Measurements from ENCODE around the gene CRYBA4.
A peak's percentile ranks its signal among the peaks of the same experiment; 100 is the strongest.
"Not testable (repeated sequence)": the region's sequence is repeated elsewhere in the genome, so short reads cannot be mapped to it uniquely, and the experiment has no call there.

The CRYBA4 gene

DNA sequence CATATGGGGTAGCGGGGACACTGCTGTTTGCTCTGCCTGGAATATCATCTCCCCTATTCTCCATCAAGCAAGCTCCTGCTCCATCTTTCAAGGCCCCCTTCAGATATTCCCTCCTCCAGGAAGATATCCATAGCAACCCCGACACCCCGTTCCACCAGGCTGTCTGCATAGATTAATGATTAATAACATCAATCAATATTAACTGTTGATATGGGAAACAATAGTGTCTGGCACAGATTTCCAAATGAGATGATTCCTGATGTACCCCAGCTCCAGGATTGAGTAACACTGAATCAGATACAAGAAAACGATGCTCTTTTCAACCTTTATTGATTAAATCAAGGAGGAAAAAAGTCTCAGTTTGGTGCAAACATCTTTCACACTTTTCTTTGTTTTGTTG, 24.3 kb upstream of the CRYBA4 start:
- no peak for DNase-seq

DNA sequence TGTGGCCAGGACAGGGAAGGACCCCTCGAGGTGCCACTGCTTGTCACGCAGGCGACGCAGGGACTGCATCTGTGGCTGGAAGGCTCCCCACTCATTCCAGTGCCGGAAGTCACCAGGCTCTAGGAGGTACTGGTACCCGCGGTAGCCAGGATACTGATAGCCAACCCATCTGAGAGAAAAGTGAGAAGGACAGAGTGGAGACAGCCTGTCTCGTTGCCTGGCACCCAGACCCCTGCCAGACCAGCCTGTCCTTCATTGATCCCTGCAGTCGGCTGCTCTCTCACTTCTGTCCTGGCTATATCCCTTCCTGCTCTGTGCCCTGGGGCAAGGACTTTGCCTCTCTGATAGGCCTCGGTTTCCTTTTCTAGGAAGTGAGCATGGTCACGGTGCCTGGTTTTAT, 22.3 kb upstream of the CRYBA4 start:
- DNase-seq = no peak

DNA sequence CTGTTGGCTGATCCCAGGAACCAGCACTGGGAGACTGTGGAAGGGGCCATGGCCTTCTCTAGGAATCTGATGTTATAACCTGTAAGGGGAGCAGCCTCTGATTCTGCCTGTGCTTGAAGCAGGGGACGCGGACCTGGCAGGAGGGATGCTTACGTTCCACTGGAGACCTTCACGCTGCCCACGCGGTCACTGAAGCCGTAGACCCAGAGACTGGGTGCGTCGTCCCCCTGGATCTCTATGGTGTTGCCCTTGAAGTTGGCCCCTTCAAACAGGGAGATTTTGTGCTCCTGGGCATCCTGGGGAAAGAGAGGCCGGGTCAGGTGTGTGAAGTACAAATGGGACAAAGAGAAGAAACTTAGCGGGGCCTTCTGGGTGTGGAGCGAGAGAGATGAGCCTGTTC, 20.0 kb upstream of the CRYBA4 start:
- no peak for DNase-seq

DNA sequence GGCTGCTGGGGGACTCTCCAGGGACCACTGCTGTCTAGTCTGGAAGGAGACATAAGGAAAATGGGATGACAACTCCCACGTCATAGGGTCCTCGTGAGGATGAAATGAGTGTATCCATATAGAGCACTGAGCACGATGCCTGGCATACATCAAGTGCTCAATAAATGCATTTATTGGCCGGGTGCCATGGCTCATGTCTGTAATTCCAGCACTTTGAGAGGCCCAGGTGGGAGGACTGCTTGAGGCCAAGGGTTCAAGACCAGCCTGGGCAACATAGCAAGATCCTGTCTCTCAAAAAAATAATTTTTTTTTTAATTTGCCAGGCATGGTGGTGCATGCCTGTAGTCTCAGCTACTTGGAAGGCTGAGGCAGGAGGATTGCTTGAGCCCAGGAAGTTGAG, 19.6 kb upstream of the CRYBA4 start:
- no peak for DNase-seq

DNA sequence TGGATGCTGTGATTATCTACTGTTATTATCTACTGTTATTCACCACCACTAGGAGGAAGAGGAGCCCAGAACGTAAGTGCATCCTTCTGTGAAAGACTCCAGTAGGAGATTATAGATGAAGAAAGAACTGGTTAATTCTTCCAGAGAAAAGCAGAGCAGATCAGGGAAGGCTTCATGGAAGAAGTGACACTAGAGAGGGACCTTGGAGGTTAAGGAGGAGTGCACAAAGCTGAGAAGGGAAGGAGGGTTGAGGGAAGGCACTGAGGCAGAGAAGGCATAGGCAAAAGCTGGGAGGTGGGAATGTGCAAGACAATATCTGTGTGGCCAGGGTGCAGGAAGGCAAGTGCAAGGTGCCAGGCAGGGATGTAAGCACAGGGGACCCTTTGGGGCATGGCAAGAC, 17.4 kb upstream of the CRYBA4 start:
- no peak for DNase-seq

DNA sequence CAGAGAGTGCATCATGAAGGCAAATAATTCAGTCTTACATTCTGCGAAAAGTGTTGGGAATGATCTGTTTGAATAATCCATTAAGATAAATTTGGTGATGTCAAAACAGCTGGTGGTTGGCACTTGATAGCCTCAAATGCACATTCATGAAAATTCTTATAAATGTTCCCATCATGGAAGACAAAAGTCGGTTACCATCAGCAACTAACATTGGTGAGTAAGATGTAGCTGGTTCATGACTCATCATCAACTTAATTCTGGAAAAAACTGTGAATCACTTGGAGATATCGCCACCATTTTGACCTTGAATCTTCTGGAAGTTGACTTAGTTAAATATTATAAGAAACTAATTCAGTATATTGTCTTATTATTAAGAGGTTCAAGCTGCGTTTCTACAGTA, 15.2 kb upstream of the CRYBA4 start:
- no peak for DNase-seq

DNA sequence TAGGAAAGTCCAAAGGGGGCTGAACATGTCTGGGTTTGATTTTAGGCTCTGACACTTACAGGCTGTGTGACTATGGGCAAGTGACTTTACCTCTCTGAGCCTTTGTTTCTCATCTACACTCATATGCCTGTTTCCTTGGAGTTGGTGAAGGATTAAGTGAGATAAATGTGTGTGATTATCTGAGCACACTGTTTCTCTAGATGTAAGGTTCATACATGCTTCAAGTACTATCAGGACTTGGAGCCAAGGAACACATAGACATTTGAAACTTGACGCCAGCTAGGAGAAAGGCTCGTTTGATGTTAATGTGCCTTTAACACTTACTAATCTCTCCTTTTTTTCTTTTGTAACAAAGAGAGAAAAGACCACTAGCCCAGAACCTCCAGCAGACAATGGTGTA, 13.6 kb upstream of the CRYBA4 start:
- DNase-seq = no peak

DNA sequence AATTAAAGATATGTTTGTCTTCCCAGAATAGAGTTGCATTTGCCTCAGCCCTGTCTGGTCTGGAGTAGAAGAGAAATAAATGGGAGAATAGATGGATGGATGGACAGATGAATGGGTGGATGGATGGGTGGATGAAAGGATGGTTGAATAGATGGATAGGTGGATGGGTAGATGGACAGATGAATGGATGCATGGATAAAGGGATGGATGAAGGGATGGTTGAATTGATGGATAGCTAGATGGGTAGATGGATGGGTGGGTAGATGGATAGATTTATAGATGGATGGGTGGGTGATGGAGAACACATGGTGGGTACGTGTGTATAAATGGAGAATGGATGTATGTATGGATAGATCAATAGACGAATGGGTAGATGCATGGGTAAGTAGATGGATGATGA, 12.5 kb upstream of the CRYBA4 start:
- no peak for DNase-seq

DNA sequence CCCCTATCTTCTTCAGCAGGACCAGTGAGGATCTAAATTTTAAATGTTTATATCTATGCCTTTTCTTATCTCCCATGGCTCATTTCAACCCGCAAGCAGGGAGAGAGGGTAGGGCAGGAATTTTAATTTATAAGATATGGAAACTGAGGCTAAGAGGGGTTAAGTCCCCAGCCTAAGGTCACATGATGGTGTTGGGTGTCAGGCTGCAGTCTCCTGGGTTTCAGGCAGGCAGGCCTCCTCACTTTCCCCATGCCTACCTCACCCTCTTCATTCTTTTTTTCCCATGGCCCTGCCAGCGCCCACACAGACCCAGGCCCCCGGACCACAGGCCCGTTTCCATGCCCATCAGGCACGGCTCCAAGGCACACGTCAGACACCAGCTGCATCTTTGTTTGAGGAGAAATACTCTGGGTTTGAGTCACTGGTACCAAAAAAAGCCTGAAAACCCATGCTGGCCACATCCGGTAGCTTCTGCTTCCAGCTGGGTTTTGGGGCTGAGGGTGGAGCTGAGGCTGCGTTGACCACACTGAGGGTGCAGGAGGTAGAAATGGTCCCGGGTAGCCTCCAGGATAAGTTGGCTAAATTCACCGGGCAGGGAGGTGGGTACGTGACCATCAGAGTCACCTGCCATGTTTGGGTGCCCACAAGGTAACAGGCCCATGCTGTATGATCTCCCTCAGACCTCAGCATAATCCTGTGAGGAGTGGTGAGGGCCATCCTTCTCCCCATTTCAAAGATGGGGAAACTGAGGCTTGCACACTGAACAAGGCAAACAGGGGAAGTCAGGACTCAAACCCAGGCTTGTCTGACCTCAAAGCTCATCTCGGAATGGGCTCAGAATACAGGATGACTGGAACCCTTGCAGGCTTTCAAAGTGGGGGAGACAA, 11.4 kb upstream of the CRYBA4 start:
- no peak for DNase-seq

DNA sequence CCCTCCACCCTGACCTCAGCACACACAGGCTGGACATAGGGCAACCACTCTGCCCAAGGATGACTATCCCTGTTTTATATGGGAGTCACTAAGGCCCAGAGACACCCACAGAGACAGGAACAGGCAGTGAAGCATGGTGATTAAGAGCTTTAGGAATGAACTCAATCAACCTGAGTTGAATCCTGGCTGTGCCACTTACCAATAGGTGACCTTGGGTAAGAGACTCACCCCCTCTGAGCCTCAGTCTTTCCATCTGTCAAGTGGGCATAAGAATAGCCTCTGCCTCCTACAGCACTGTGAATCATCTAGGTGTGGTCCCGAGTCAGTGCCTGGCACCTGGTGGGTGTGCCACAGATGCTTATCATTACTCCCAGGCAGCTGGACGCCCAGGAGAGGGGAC, 10.8 kb upstream of the CRYBA4 start:
- DNase-seq = no peak

DNA sequence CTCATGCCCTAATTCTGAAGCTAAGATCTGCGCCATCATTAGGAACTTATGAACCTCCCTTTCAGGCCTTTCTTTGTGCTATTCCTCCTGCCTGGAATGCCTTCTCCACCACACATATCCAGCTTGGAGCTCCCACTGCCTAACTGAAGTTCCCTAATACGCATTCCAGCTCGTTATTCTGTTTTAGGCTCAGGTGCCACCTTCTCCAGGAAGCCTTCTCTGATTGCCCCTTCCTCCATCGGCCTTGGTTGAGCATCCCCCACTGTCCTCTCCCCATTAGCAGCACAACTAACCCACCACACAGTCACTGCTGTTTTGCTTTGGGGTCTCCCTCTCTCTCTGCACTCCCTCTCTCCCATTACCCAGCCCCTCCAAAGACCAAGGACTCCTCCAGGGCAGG, 9.1 kb upstream of the CRYBA4 start:
- no peak for DNase-seq

DNA sequence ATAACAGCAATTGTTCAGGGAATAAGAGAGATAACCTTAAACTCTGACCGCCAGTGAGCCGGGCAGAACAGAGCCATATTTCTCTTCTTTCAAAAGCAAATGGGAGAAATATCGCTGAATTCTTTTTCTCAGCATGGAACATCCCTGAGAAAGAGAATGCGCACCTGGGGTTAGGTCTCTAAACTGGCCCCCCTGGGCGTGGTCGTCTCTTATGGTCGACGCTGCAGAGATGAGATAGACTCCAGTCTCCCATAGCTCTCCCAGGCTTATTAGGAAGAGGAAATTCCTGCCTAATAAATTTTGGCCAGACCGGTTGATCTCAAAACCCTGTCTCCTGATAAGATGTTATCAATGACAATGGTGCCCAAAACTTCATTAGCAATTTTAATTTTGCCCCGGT, 8.0 kb upstream of the CRYBA4 start:
- DNase-seq = not testable (repeated sequence)

DNA sequence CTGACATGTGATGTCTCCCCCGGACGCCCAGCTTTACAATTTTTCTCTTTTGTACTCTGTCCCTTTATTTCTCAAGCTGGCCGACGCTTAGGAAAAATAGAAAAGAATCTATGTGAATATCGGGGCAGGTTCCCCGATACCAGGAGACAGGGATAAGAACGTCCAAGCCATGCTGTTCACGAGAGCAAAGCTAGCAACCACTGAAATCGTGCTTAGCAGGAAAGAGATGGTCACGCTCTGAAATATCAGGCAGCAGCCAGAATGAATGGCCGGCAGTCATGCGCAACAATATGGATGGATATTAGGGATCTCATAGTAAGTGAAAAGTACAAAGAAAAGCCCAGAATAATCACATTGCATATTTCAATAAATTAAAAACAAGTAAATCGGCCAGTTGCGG, 7.4 kb upstream of the CRYBA4 start:
- no peak for DNase-seq

DNA sequence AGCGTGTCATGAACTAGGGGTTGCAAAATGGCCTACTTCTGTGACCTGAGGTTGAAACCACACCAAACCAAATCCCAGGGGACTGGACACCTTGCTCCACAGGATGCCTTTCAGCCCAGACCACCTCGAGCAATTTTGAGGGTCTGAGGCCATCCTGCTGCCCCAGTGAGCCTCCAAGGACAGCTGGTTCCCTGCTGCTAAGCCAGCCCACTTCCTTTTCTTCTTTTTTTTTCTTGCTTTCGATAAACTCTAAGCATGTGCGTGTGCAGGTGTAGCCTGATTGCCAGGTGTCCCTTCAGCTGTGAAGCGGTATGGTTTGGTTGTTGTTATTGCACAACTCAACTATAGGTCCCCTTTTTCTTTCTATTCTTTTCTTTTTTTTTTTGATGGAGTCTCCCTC, 6.6 kb upstream of the CRYBA4 start:
- no peak for DNase-seq

DNA sequence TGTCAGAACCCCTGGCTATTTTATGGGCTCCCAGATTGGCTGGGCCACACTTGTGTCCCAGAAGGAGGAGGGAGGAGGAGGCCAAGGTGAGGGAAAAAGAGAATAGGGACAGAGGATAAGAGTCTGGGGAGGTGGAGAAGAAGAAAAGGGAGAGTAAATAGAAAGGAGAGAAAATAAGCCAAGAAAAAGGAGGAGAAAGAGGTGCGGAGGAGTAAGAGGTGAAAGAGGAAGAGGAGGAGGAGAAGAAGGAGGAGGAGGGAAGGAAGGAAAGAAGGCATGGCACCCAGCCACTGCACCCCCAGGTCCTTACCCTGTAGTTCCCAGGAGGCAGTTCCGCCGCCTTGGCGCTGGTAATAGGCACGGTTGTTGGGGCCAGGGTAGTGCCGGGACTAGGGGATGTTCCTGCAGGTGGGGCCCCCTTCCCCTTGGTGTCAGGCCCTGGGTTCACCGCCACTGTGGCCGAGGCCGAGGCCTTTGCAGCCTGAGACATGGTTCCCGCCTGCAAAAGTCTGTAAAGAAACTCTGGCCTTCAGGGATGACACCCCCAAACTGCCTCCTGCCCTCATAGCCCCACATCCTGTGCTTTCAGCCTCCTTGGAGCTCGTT, 5.8 kb upstream of the CRYBA4 start:
- no peak for DNase-seq

DNA sequence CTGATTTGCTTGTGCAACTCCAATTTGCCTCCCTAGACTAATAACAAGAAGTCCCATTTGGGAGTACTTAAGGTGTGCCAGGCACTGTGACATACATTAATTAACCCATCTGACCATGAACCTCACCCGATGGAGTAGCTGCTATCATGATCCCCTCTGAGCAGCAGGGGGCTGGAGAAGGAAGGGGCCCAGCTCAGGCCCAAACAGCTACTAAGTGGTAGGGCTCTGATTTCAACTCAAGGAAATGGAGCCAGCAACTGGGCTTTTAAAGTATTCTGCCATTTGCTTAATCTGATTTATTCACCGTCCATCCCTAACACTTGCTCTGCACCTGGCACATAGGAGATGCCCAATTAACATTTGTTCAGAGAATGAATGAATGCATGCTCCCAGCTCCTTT, 5.1 kb upstream of the CRYBA4 start:
- peak; percentile 15 for DNase-seq

DNA sequence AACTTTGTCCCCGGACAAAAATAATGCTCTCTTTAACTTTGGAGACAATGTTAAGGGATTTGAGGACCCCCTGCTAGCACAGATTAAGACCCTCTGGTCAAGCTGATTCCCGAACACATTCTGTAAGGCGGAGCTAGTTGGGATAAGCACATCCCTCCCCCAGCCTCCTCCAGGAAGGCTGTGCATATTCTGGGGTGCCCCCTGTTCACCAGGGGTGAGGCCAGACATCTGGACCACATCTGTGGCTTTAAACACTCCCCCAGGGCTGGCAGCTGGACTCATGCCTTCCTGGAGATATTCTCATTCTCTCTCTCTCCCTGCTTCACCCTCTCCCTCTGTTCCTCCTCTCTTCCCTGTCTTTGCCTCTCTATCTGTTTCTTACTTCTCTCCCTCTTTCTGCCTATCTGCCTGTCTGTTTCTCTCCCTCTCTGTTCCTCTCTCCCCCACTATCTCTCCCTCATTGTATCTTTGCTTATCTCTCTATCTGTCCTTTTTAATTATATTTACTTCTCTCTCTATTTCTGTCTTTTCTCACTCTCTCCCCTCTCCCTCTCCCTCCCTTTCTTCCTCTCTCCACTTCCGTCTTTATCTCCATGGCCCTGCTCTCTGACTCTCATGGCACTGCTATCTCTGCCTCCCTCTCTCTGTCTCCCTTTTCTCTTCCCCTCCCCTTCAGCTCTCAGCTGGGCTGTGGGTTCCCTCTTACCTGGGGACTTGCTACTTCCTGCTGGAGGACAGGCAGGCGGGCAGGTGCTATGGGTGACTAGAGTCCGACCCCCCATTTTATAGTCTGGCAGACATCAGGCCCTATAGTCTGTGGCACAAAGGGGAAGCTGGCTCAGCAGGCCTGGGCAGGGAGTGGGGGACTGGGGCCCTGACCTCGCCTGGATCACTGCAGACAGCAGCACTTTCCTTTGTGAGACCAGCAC, 4.2 kb upstream of the CRYBA4 start, which contains the start of gene CRYBB1:
Gene CRYBB1 (minus strand): TSS at position 757 of the 929 bp plus-strand sequence. CDS start 1,708 bp downstream, outside the sequence.
- no peak for DNase-seq

DNA sequence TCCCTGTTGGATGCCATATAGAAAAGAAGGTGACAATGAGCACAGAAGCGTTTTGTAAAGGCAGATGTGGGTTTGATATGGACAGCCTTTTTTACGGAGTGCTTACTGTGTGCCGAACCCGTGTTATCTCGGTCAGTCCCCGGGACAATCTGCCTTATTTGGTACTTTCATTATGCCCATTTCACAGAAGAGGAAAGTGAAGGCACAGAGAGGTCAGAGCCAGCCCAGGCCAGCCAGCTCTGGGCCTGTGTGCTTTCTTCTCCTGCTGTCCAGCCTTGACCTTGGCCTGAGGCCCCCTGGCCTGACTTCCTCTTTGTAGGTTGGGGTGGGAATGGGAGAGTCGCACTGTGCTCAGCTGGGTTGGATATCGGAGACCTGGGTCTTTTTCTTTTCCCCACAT, 3.3 kb upstream of the CRYBA4 start:
- no peak for DNase-seq

DNA sequence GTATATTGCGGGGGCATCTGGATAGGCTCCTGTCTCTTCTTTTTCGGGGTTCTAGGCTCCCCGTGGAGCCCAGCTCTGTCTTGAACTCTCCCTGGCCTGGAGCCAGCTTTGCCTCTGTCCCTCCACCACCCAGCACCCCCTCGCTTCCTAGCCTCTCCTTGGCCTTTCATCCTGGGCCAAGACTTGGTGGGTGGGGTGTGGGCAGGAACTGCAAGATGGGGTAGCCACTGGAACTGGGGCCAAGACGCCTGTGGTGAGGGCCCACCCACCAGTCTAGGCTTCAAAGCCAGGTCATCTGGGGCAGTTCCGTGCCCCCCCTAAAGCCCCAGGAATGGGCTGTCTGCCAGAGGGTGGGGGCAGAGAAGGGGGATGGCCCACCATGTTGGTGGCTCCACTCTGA, 2.3 kb upstream of the CRYBA4 start:
- no peak for DNase-seq

DNA sequence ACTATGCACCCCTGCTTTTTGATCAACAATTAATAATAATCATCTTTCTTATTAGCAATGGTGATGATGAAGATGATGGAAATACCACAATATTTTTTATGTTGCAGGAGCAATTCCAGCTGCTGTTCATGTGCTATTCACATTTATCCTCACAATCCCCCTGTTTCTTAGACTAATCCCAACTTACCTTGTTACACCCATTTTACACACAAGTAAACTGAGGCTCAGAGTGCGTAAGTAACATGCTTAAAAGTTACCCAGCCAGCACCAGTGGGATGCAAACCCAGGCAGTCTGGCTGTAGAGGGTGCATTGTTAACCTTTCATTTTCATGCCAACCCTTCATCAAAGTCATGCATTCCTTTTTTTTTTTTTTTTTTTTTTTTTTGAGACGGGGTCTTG, 1.6 kb upstream of the CRYBA4 start:
- no peak for DNase-seq

DNA sequence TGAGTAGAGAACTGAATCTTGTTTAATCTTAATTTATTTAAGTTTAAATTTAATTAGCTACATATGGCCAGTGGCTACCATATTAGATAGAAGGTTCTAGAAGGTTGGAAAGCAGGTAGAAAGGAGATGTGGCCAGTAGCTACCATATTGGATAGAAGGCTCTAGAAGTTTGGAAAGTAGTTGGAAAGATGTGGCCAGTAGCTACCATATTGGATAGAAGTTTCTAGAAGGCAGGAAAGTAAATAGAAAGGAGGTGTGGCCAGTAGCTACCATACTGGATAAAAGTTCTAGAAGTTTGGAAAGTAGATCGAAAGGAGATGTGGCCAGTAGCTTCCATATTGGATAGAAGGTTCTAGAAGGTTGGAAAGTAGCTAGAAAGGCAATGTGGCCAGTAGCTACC, 2.2 kb downstream of the CRYBA4 start:
- no peak for DNase-seq

DNA sequence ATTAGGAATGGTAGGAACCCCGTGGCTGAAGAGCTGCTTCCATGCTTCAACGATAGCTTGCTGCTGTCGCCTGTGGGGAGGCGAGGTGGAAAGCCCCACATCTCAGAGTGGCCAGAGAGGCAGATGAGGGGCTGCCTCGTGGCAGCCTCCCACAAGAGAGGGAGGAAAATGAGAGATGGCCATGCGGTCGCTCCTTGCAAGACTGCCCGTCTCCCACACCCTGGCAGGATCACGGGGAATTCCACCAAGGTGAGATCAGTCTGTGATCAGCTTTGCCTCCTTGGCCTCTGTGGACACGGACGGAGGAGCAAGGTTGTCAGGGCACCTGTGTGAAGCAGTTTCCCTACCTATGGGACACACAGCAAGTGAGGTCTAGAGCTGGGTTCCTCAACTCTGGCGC, 3.0 kb downstream of the CRYBA4 start:
- no peak for DNase-seq

DNA sequence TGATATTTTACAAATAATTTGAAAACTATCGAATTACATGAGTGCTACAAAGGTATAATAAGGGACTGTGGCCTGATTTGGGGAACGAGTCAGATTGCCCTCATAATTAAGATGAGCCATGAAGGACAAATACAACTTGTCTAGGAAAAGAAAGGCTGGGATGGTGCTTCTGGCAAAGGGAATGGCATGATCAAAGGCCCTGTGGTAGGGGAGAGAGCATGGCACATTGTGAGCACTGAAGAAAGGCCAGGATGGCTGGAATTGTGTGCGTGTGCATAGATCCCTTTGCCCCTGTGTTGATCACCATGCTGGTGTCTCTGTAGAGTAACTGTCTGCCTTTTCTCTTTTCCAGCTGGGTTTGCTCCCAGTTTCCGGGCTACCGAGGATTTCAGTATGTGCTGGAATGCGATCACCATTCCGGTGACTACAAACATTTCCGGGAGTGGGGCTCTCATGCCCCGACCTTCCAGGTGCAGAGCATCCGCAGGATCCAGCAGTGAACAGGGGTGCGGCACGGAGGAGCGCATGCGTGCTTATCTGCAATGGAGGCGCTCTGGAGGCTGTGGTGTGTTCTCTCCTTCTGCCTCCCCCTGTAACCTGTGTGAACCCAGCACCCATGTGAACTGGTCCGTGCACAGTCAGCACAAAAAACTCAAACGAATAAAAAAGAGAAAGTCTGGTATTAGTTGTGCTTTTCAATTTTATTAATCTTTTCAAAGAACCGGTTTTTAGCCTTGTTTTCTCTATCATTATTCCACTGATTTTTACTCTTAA, 8.4 kb downstream of the CRYBA4 start:
- no peak for DNase-seq
